Stimulated activated naive B cell treated with anti-CD40 and anti-IgM and Interleukin-4, amounts not matched to agents 10 μg/mL and 1 μg/mL and 100 μg/mL, for 72 hours (primary cell): ENCODE results near the gene RASL10A.

Experiments used
- ATAC-seq, 2 donors: fragments of 150-1000 bp; cut with Tn5 transposase; replicated peaks; 2 replicates each; pipeline ENCODE4 v1.10.0; 2021; ENCODE audit warnings: moderate library complexity in 1 of 2
- DNase-seq: peaks from one replicate; pipeline ENCODE4 v3.0.0; 2021
- H3K27ac Mint-ChIP-seq: one replicate; pipeline ENCODE4 v1.8.0; 2022; ENCODE audit warnings: mild to moderate bottlenecking, mixed read lengths
- H3K27me3 Mint-ChIP-seq, 2 donors: one replicate each; pipeline ENCODE4 v1.8.0; 2022; ENCODE audit warnings: mixed read lengths in 2 of 2
- H3K36me3 Mint-ChIP-seq, 2 donors: one replicate each; pipeline ENCODE4 v1.8.0; 2022; ENCODE audit warnings: mixed read lengths in 2 of 2, mild to moderate bottlenecking in 1 of 2
- H3K4me1 Mint-ChIP-seq, 2 donors: one replicate each; pipeline ENCODE4 v1.8.0; 2022; ENCODE audit warnings: mixed read lengths in 2 of 2, mild to moderate bottlenecking in 1 of 2
- H3K4me3 Mint-ChIP-seq, 2 donors: one replicate each; pipeline ENCODE4 v1.8.0; 2022; ENCODE audit warnings: mild to moderate bottlenecking in 2 of 2, mixed read lengths in 2 of 2, moderate library complexity in 1 of 2
- H3K9me3 Mint-ChIP-seq, 2 donors: one replicate each; pipeline ENCODE4 v1.8.0; 2022; ENCODE audit warnings: mixed read lengths in 2 of 2, mild to moderate bottlenecking in 1 of 2

The RASL10A gene

GRCh38 chr22:29309332-29310064, 6.0 kb downstream of the RASL10A start:
- H3K4me3 Mint-ChIP-seq = peak overlapping the region in 1 of 2 donors; percentile 8
- H3K9me3 Mint-ChIP-seq = peaks cover 0 to 3% of the 10 kb centered on the region in 2 donors
- no peaks in the 10 kb centered on the region for H3K36me3 Mint-ChIP-seq
- ATAC-seq (no peak), DNase-seq (no peak)
- H3K27me3 Mint-ChIP-seq = peaks cover 50 to 75% of the 10 kb centered on the region in 2 donors
- H3K27ac Mint-ChIP-seq = no peak overlapping the region
- peaks cover 32 to 71% of the 10 kb centered on the region in 2 donors for H3K4me1 Mint-ChIP-seq

- Mint-ChIP-seq H3K36me3 (no peaks in the 10 kb centered on the region), H3K4me3 (no peak overlapping the region), H3K4me1 (peaks cover 25 to 70% of the 10 kb centered on the region in 2 donors), H3K27me3 (peaks cover 47 to 72% of the 10 kb centered on the region in 2 donors), H3K9me3 (peaks cover 0 to 3% of the 10 kb centered on the region in 2 donors), H3K27ac (no peak overlapping the region)
- DNase-seq (no peak), ATAC-seq (no peak)
Measured at GRCh38 chr22:29308791-29309262, 6.7 kb downstream of the RASL10A start.

GRCh38 chr22:29308148-29308790, 7.2 kb downstream of the RASL10A start:
- Mint-ChIP-seq H3K36me3 (no peaks in the 10 kb centered on the region), H3K4me3 (peak overlapping the region in 1 of 2 donors; percentile 74), H3K27ac (no peak overlapping the region), H3K4me1 (peaks cover 25 to 70% of the 10 kb centered on the region in 2 donors), H3K27me3 (peaks cover 41 to 66% of the 10 kb centered on the region in 2 donors), H3K9me3 (peaks cover 0 to 2% of the 10 kb centered on the region in 2 donors)
- no peak for DNase-seq
- ATAC-seq = no peak

- peaks cover 22 to 66% of the 10 kb centered on the region in 2 donors for H3K4me1 Mint-ChIP-seq
- DNase-seq = no peak
- peaks cover 36 to 60% of the 10 kb centered on the region in 2 donors for H3K27me3 Mint-ChIP-seq
- H3K27ac Mint-ChIP-seq = no peak overlapping the region
- H3K4me3 Mint-ChIP-seq = peak overlapping the region; percentile 74 to 76
- H3K36me3 Mint-ChIP-seq = no peaks in the 10 kb centered on the region
- no peaks in the 10 kb centered on the region for H3K9me3 Mint-ChIP-seq
- no peak for ATAC-seq
Measured at GRCh38 chr22:29307596-29308147, 7.8 kb downstream of the RASL10A start.

DNA sequence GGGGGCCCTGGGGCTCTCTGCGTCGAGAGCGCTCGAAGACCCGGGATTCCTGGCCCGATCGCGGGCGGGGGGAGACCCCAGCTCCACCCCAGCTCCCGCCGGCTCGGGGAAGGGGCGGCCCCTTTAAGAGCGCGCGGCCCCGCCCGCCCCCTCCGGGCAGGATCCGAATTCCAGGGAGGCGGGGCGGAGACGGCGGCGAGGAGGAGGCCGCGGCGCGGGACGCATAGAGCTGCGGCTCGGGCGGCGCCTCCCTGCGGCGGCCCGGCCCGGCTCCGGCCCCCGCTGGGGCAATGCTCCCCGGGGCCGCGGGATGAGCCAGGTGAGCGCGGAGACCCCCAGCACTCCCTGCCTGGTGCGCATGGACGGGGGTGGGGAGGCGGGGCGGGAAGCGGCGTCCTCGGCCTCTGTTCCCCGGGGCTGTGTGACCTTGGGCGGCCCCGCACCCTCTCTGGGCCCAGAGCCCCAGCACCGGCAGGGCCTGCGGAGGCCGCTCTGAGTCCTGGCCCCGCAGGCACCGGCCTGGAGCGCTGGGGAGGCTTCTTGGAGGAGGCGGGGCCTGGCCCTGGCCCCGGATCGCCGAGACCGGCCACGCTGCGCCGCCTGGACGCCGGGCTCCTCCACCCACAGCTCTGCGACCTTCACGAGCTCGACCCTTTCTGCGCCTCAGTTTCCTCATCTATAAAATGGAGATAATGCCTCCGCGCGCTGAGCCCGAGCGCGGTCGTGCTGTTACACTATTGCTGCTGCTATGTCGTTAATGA, 8.5 kb downstream of the RASL10A start:
- H3K36me3 Mint-ChIP-seq = peaks cover 0 to 1% of the 10 kb centered on the region in 2 donors
- peaks cover 22 to 60% of the 10 kb centered on the region in 2 donors for H3K4me1 Mint-ChIP-seq
- peaks cover 29 to 54% of the 10 kb centered on the region in 2 donors for H3K27me3 Mint-ChIP-seq
- H3K27ac Mint-ChIP-seq = no peak overlapping the region
- peak overlapping the region; percentile 77 to 81 for H3K4me3 Mint-ChIP-seq
- DNase-seq (no peak), ATAC-seq (no peak)
- H3K9me3 Mint-ChIP-seq = no peaks in the 10 kb centered on the region

DNA sequence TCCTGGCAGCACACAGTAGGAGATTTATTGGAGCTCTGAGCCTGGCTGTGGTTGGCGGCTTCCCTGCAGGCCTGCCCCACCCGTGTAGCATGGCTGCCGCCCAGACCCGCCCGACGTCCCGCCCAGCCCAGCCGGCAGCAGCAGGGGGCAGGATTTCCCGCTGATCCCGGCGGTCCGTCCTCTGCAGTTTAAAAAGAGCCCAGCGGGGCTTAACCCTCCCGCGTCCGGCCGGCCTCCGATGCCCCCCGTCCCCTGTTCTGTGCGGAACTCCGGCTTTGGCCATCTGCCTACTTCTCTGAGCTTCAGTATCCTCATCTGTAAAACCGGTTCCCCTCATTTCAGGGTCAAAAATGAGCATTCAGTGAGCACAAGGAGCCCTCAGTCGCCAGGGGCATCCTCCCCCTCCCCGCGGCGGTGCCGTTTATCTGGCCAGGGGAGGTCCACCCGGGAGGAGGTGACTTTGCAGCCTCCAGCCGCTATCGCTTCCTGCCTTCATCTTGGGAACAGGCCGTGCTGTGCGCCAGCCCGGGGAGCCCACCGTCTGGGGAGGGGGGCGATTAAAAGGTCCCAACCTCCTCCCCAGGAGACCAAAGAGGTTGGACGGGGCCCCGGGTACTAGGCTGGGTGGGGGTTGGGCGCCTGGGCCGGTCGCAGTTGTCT, 9.2 kb downstream of the RASL10A start, which contains the start of gene GAS2L1:
GAS2L1 (plus strand) TSS at position 476 of the 660 bp plus-strand sequence. CDS start 1,456 bp downstream, outside the sequence.
- H3K4me3 Mint-ChIP-seq = peak within 1 kb of the TSS; percentile 77 to 81
- no peaks in the 10 kb centered on the region for H3K9me3 Mint-ChIP-seq
- H3K27me3 Mint-ChIP-seq = peaks cover 27 to 51% of the 10 kb centered on the region in 2 donors
- H3K4me1 Mint-ChIP-seq = peaks cover 22 to 62% of the 10 kb centered on the region in 2 donors
- peaks cover 5 to 8% of the 10 kb centered on the region in 2 donors for H3K36me3 Mint-ChIP-seq
- ATAC-seq (peak; percentile 43 to 52), DNase-seq (no peak)
- H3K27ac Mint-ChIP-seq = no peak within 1 kb of the TSS

- Mint-ChIP-seq H3K4me3 (peak overlapping the region; percentile 77 to 81), H3K27ac (no peak overlapping the region), H3K27me3 (peaks cover 27 to 51% of the 10 kb centered on the region in 2 donors), H3K4me1 (peaks cover 19 to 60% of the 10 kb centered on the region in 2 donors), H3K36me3 (peaks cover 10 to 13% of the 10 kb centered on the region in 2 donors), H3K9me3 (no peaks in the 10 kb centered on the region)
- ATAC-seq (peak in 1 of 2 donors; percentile 2), DNase-seq (no peak)
Measured at GRCh38 chr22:29305836-29306174, 9.7 kb downstream of the RASL10A start.

GRCh38 chr22:29302681-29303465, 12.6 kb downstream of the RASL10A start:
- H3K9me3 Mint-ChIP-seq = no peaks in the 10 kb centered on the region
- H3K4me1 Mint-ChIP-seq = peaks cover 21 to 53% of the 10 kb centered on the region in 2 donors
- ATAC-seq (no peak), DNase-seq (no peak)
- peaks cover 32 to 38% of the 10 kb centered on the region in 2 donors for H3K36me3 Mint-ChIP-seq
- peaks cover 27 to 34% of the 10 kb centered on the region in 2 donors for H3K27me3 Mint-ChIP-seq
- no peak overlapping the region for H3K4me3 Mint-ChIP-seq
- no peak overlapping the region for H3K27ac Mint-ChIP-seq

DNA sequence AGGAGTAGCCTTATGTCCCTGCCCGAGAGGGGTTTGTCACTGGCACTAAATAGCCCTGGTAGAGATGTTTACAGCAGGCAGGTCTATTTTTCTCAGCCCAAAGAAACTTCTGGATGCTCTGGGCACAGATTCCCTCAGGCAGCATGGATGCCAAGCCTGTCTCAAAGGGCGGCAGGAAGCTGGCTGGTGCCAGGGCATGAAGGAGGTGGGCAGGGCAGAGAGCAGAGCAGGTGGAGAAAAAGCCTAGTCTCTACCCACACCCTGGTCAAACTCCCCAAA, 13.2 kb downstream of the RASL10A start:
- H3K27me3 Mint-ChIP-seq = peaks cover 22 to 28% of the 10 kb centered on the region in 2 donors
- no peak overlapping the region for H3K4me3 Mint-ChIP-seq
- H3K36me3 Mint-ChIP-seq = peaks cover 38 to 43% of the 10 kb centered on the region in 2 donors
- no peaks in the 10 kb centered on the region for H3K9me3 Mint-ChIP-seq
- H3K4me1 Mint-ChIP-seq = peaks cover 20 to 49% of the 10 kb centered on the region in 2 donors
- ATAC-seq = no peak
- DNase-seq = no peak
- H3K27ac Mint-ChIP-seq = no peak overlapping the region

GRCh38 chr22:29301716-29302401, 13.6 kb downstream of the RASL10A start:
- peaks cover 19 to 48% of the 10 kb centered on the region in 2 donors for H3K4me1 Mint-ChIP-seq
- H3K27ac Mint-ChIP-seq = peak overlapping the region; percentile 25
- DNase-seq = no peak
- H3K27me3 Mint-ChIP-seq = peaks cover 21 to 26% of the 10 kb centered on the region in 2 donors
- no peak overlapping the region for H3K4me3 Mint-ChIP-seq
- peaks cover 38 to 48% of the 10 kb centered on the region in 2 donors for H3K36me3 Mint-ChIP-seq
- ATAC-seq = no peak
- H3K9me3 Mint-ChIP-seq = no peaks in the 10 kb centered on the region

- H3K27ac Mint-ChIP-seq = peak overlapping the region; percentile 25
- peak overlapping the region in 1 of 2 donors; percentile 4 for H3K4me3 Mint-ChIP-seq
- DNase-seq (no peak), ATAC-seq (peak; percentile 11 to 14)
- H3K27me3 Mint-ChIP-seq = peaks cover 16 to 19% of the 10 kb centered on the region in 2 donors
- H3K9me3 Mint-ChIP-seq = no peaks in the 10 kb centered on the region
- H3K36me3 Mint-ChIP-seq = peaks cover 41 to 50% of the 10 kb centered on the region in 2 donors
- peaks cover 15 to 41% of the 10 kb centered on the region in 2 donors for H3K4me1 Mint-ChIP-seq
Measured at GRCh38 chr22:29300807-29301601, 14.5 kb downstream of the RASL10A start.

DNA sequence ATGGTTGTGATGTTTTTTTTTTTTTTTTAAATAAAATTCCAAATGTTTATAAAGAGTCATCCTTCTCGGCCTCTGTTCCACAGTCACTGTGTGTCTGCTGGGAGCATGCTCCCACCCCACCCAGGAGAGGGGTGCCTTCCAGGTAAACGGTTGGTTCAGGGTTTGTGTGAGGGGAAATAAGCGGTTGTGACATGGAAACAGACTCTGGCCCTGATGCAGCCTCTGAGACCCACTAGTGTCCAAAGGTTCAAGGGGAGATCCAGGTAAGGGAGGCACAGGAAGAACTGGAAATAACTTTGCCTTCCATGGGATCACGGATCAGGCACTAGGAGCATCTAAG, 15.1 kb downstream of the RASL10A start:
- Mint-ChIP-seq H3K27ac (peak overlapping the region; percentile 11), H3K4me3 (no peak overlapping the region), H3K4me1 (peaks cover 15 to 36% of the 10 kb centered on the region in 2 donors), H3K27me3 (peaks cover 12 to 13% of the 10 kb centered on the region in 2 donors), H3K36me3 (peaks cover 44 to 54% of the 10 kb centered on the region in 2 donors), H3K9me3 (no peaks in the 10 kb centered on the region)
- DNase-seq (no peak), ATAC-seq (no peak)
